GM18870 (cell line): Measurements from ENCODE around the gene COG2.
"Not testable (repeated sequence)": the region's sequence is repeated elsewhere in the genome, so short reads cannot be mapped to it uniquely, and the experiment has no call there.

Experiments
- ATAC-seq: cut with Tn5 transposase; IDR thresholded peaks from one replicate; pipeline ENCODE4 v1.9.1; 2021; ENCODE audit warnings: moderate library complexity; ENCODE audit not compliant: unreplicated experiment

COG2 gene

GRCh38 chr1:230642263-230642959, at the start of gene COG2:
TSS of gene COG2 (plus strand) at chr1:230642481. CDS start at chr1:230642607, 126 bp downstream.
- peak; percentile 88 for ATAC-seq

DNA sequence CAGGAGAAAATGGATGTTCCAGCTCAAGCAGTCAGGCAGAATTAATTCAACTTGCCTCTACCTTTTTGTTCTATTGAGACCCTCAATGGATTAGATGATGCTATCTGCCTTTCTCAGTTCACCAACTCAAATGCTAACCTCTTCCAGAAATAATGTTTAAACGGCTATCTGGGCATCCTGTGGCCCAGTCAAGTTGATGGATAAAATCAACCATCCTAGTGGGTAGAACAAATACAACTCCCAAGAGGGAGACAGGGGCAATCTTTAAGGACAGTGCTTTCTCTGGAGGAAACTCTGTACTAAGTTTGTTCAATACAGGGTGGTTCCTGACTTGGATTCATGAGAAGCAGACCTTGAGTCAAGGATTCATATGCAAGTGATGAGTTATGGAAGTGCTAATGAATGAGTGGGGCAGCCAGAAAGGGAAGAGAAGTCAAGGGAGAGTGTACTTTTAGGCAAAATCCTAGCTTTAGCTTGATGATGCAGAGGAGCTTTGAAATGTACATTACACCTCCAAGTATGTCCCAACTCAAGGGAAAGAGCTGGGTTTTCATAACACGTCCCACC, 49.4 kb upstream of the COG2 start:
- no peak for ATAC-seq

DNA sequence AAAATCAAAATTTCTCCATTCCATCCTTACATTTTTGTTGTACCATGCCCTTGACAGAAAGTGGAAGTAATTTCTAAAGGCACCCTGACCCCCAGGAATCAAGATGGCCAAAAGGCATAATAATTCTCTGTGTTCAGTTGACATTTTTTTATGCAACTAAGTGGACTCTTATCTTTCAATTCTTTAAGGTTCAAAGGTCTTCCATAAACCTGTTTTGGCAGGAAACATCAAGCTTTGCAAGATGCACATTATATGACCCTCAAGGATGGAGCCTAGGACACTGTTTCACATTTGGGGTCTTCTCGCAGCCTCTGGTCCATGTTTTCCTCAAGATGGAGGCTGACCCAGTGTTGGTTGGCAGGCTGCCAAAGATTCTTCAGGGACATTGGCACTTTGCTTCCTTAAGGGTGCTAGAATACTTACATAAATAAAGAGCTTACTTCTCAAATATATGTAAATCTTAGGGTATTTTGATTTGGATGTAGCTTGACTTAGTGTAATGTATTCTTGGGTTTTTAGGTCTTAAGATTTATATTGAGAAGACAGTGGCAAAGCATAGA, 48.0 kb upstream of the COG2 start:
- ATAC-seq, result no peak

DNA sequence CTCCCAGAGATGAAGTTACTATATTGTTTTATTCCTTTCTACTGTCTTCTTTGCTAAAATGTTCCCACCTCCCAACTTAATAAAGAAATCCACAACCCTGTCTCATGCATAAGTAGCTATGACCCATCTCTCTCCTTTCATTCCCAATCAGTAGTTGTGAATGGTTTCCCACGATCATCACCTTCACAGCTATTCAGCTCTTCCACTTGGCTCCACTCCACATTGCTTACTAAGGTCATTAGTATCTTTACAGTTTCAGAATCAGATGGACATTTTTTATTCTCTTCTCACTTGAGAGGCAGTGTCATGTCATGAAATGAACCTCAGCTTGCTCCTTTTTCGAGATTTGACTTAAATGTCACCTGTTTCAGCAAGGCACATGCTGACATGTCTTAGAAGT, 47.1 kb upstream of the COG2 start:
- no peak for ATAC-seq

DNA sequence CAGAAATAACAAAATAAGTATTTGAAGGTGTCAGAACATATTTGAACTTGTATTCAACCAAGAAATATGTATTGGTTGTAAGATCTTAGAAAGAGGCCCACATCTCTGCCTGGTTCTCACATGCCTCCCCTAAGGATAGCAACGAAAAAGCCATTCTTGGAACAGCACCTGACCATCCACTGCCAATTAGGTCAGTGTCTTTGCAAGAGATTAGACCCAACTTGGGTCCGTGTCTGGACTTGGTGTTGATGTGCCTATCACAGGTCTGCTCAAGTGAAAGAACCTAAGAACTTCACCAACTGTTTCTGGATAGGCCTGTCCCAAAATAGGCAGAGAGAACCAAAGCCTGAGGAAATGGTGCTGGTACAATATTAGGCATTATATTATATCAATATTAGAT, 46.0 kb upstream of the COG2 start:
- no peak for ATAC-seq

GRCh38 chr1:230598745-230599144, 43.5 kb upstream of the COG2 start:
- ATAC-seq, result no peak

- ATAC-seq, result no peak
Observed at GRCh38 chr1:230599926-230600656, 42.2 kb upstream of the COG2 start.

DNA sequence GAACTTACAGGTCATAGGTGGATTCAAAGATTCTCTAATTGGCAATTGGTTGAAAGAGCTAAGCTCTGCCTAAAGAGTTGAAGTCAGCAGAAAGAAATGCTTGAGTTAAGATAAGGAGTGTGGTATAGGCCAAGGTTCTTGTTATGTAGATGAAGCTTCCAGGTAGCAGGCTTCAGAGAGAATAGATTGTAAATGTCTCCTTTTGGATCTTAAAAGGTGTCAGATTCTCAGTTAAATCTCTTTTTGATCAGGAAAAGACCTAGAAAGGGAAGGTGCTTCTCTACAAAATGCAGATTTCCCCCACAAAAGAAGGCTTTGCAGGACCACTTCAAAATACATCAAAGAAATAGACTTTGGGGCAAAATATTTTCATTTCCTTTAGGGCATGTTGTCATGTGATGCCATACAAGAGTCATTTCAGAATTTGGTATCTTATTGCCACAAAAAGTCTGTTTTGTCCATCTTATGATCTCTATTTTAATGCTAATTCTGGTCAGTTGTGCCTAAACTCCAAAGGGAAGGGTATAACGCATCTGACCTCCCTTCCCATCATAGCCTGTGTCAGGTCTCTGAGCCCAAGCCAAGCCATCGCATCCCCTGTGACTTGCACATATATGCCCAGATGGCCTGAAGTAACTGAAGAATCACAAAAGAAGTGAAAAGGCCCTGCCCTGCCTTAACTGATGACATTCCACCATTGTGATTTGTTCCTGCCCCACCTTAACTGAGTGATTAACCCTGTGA, 41.5 kb upstream of the COG2 start:
- ATAC-seq, result not testable (repeated sequence)

GRCh38 chr1:230609208-230609607, 33.1 kb upstream of the COG2 start:
- no peak for ATAC-seq

DNA sequence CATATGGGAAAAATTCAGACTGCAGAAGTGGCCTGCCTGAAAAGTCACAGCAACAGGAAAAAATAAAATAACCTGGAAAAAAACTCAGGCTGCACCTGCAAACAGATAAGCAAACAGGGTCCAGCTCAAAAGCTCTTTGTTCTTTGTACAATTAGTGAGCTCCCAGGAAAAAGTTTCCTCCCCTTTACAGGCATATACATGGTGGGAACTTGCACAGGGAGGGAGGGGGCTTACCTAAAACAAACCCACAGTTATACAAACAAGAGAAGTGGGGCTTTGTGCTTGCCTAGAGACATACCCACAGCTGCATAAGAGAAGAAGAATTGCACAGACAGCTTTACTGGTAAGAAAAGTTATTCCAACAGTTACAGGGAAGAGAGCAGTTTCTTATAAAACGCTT, 31.7 kb upstream of the COG2 start:
- no peak for ATAC-seq

GRCh38 chr1:230611128-230611877, 31.0 kb upstream of the COG2 start:
- no peak for ATAC-seq

- no peak for ATAC-seq
Observed at GRCh38 chr1:230611878-230612235, 30.4 kb upstream of the COG2 start.

GRCh38 chr1:230612651-230613050, 29.6 kb upstream of the COG2 start:
- no peak for ATAC-seq

DNA sequence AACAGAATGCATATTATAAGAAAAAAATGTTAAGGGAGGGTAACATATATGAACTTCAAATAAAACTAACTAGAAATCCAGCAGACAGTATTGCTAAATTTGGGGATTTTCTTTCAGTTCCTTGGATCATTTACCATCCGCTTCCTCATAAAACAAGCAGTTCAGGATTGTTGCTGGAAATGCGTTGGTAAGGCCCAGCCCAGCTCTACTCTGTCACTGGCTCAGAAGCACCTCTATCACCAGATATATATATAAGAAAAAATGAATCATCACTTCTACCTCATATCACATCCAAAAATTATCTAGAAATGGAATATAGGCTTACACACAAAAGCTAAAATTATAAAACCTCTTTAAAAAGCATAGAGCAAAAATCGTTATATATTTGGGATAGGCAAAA, 28.2 kb upstream of the COG2 start:
- ATAC-seq, result no peak

- no peak for ATAC-seq
Observed at GRCh38 chr1:230618537-230618936, 23.7 kb upstream of the COG2 start.

DNA sequence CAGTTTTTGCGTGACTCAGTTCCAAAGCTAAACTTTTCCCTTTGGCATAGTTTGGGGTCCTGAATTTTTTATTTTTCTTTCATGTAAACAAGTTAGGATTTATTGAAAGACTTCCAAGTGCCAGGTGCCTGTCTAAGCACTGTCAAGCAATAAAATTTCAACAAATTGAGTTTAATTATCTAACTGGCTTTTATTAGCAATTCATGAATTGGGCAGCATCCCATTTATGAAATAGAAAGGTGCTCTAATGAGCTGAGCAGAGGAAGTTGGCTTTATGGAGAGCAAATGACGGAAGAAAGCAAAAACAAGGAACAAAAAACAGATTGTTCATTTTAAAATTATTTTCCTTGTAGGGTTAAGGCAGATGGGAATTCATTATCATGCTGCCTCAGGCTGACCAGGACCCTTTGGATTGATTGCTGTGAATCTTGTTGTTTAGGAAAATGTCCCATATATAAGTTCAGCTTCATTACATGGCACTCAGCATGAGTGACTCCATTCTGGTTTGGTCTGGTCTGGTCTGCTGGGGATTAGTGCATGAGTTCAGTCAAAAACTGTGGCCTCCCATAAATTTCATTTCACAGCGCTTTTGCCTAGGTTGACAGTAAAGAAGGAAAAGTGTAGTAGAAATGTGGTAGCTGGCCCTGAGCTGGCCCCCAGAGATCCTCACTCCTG, 21.5 kb upstream of the COG2 start:
- no peak for ATAC-seq

DNA sequence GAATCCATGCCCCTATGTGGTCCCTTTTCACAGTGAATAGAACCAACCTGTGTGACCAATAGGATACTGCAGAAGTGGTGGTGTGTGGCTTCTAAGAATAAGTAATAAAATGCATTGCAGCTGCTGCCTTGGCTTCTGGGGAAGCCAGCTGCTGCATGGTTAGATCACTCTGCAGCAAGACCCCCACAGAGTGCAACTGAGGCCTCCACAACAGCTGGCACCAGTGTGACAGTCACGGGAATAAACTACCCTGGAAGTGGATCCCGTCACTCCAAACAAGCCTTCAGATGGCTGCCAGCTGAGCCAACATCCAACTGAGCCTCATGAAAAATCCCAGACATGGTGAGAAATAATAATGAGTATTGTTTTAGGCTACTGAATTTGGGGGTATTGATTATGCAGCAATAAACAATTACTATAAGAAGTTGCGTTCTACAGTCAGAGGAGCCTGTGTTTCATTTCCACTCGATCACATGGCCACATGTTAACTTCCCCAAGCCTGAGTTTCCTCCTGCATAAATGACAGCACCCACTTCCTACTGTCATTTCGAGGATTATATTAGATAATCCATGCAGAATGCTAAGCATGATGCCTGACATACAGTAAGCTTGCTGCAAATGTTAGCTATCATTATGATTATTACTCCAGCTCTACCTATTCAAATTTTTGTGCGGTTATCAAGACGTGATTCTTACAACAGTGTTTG, 20.8 kb upstream of the COG2 start:
- no peak for ATAC-seq

- ATAC-seq, result no peak
Observed at GRCh38 chr1:230622151-230622550, 20.1 kb upstream of the COG2 start.

DNA sequence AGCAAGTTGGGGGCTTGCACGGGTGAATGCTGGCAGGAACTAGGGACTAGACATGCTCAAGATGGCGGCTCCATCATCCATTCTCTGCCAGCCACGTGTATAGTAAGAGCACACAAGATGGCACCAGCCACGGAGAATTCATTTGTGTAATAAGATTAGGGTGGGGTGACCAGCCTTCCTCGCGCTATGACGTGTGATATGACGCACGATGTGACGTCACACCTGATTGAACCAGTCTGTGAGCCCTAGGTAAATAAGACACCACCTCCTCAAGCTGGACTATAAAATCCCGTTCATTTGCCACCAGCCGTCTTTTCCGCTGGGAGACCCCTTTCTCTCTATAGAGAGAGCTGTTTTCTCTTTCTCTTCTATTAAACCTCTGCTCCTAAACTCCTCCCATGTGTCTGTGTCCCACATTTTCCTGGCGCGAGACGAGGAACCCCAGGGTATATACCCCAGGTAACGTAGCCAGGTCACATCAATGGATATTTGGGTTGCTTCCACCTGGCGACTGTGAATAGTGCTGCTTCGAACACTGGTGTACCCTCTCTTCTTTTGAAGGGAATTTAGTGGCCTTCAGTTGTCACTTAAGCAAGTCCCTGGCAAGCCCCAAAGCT, 18.1 kb upstream of the COG2 start:
- no peak for ATAC-seq
